Thymus (tissue), 11 donors: Measurements from ENCODE around the gene ROR1. TPM values are rescaled to one million over a fixed set of nuclear protein-coding genes. Genes with fewer than 3 reads are reported as not detected.
"Not testable (repeated sequence)": the region's sequence is repeated elsewhere in the genome, so short reads cannot be mapped to it uniquely, and the experiment has no call there.

ENCODE experiments used
- DNase-seq, 9 donors: peaks; one replicate each; pipeline ENCODE4 v3.0.0-alpha.2; 2013; ENCODE audit warnings: low spot score in 9 of 9, low read depth in 6 of 9, missing footprints in 1 of 9
- H3K27ac ChIP-seq, 2 donors: one replicate each; pipeline ENCODE4 v1.5.1; 2013; ENCODE audit warnings: control low read depth in 1 of 2, low read depth in 1 of 2, low read length in 1 of 2, mild to moderate bottlenecking in 1 of 2, moderate library complexity in 1 of 2
- H3K27me3 ChIP-seq, 2 donors: one replicate each; pipeline ENCODE4 v1.5.1; 2013; ENCODE audit warnings: low read length in 1 of 2; ENCODE audit not compliant: control insufficient read depth in 2 of 2, insufficient read depth in 1 of 2
- H3K36me3 ChIP-seq, 2 donors: one replicate each; pipeline ENCODE4 v1.5.1; 2013; ENCODE audit warnings: low read length in 1 of 2, mild to moderate bottlenecking in 1 of 2, moderate library complexity in 1 of 2; ENCODE audit not compliant: control insufficient read depth in 2 of 2, insufficient read depth in 2 of 2
- H3K4me1 ChIP-seq, 2 donors: one replicate each; pipeline ENCODE4 v1.5.1; 2013; ENCODE audit warnings: low read length in 2 of 2; ENCODE audit not compliant: control insufficient read depth in 2 of 2, insufficient read depth in 2 of 2
- H3K4me3 ChIP-seq, 2 donors: one replicate each; pipeline ENCODE4 v1.5.1; 2013; ENCODE audit warnings: low read length in 2 of 2, control low read depth in 1 of 2, mild to moderate bottlenecking in 1 of 2
- H3K9me3 ChIP-seq, 2 donors: one replicate each; pipeline ENCODE4 v1.5.1; 2013; ENCODE audit warnings: low read length in 1 of 2, mild to moderate bottlenecking in 1 of 2; ENCODE audit not compliant: control insufficient read depth in 2 of 2, insufficient read depth in 1 of 2
- WGBS: extraction: QIAGEN DNeasy Blood & Tissue Kit; methylation state at CpG from one replicate; pipeline ENCODE4 v1.1.7; 2013; 5-methylcytosine and 5-hydroxymethylcytosine counted together
- polyA plus RNA-seq: library from polyadenylated mRNA; stranded (reverse); fragments of 200-250 nt; gene quantifications from one replicate; pipeline ENCODE4 v1.2.3, GENCODE V29; 2013
- total RNA-seq: library from RNA; stranded (reverse); fragments of 120-200 nt; gene quantifications from one replicate; pipeline ENCODE4 v1.2.4, GENCODE V29; 2013
- donor health status: healthy.

ROR1 gene
- total and polyA plus RNA-seq, 2 donors = 1.5 to 5.2 TPM

DNA sequence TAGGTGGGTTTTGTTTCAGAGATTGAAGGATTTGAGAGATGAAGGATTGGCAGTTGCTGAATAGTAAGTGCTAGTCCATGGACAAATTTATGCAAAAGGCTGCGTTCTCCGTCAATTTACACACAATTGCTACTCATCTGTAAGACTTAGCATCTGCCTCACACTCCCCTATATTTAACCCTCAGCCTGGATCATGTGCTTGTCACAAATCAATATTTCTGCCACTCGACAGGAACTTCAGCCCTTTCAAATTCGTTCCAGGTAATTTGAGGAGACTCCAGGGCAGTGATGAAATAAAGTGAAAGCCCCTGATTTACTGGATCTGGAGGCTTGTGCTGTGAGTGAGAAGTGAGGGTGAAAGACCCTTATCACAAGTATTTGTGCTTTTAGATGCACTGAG, 324.0 kb downstream of the ROR1 start:
- Histone ChIP-seq H3K36me3 (no peaks in the 10 kb centered on the region), H3K27me3 (no peaks in the 10 kb centered on the region), H3K9me3 (no peaks in the 10 kb centered on the region), H3K27ac (no peak overlapping the region), H3K4me3 (no peak overlapping the region), H3K4me1 (peaks cover 0 to 7% of the 10 kb centered on the region in 2 donors)
- 92% methylated on average over 4 of the region's 4 CpGs for WGBS
- DNase-seq = no peak

- no peaks in the 10 kb centered on the region for H3K27me3 ChIP-seq
- no peak for DNase-seq
- H3K27ac ChIP-seq = no peak overlapping the region
- H3K4me3 ChIP-seq = no peak overlapping the region
- no peaks in the 10 kb centered on the region for H3K9me3 ChIP-seq
- no peaks in the 10 kb centered on the region for H3K36me3 ChIP-seq
- 98% methylated on average over 1 of the region's 1 CpG for WGBS
- H3K4me1 ChIP-seq = peaks cover 0 to 7% of the 10 kb centered on the region in 2 donors
Measured at GRCh38 chr1:64098436-64098835, 324.6 kb downstream of the ROR1 start.

DNA sequence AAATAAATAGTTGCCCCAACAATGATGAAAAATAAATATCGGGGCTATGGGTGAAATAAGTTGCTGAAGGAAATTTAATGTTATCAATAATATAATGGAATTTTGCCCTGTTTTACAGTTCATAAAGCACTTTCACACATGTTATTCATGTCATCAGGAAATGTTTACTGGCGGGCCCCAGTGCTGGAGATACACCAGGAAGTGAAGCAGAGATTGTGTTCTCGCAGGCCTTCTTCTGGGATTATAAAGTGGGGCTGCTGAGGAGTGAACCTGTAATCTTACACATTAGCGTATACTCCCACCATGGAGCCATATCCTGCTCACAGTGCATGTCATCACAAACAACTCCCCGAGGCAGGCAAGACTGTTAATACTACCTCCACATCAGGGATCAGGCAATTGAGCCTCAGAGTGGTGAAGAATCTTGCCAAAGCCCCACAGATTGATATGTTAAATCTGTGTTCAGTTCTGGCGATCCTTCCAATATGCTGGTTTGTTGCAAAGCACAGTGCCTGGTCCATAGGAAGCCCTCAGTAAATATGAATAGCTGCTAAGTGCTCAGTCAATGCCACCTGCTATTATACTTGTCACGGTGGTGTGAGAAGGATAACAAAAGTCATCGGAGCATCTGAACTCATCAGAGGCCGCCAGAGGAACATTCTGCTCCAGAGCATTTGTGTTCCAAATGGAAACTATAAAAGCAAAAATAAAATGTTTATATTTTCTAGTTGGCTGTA, 325.2 kb downstream of the ROR1 start:
- no peaks in the 10 kb centered on the region for H3K9me3 ChIP-seq
- H3K4me1 ChIP-seq = peaks cover 0 to 7% of the 10 kb centered on the region in 2 donors
- no peak overlapping the region for H3K4me3 ChIP-seq
- H3K36me3 ChIP-seq = no peaks in the 10 kb centered on the region
- no peak for DNase-seq
- no peaks in the 10 kb centered on the region for H3K27me3 ChIP-seq
- 94% methylated on average over 9 of the region's 9 CpGs for WGBS
- no peak overlapping the region for H3K27ac ChIP-seq

- no peak for DNase-seq
- Histone ChIP-seq H3K9me3 (no peaks in the 10 kb centered on the region), H3K27ac (no peak overlapping the region), H3K4me1 (peaks cover 0 to 7% of the 10 kb centered on the region in 2 donors), H3K36me3 (no peaks in the 10 kb centered on the region), H3K4me3 (no peak overlapping the region), H3K27me3 (no peaks in the 10 kb centered on the region)
- WGBS = 94% methylated on average over 4 of the region's 4 CpGs
Measured at GRCh38 chr1:64100791-64101190, 327.0 kb downstream of the ROR1 start.

- H3K27me3 ChIP-seq, DNase-seq, H3K36me3 ChIP-seq, H3K27ac ChIP-seq, H3K4me3 ChIP-seq, H3K9me3 ChIP-seq, H3K4me1 ChIP-seq: not testable (repeated sequence)
- 100% methylated on average over 1 of the region's 1 CpG for WGBS
Measured at GRCh38 chr1:64104585-64104984, 330.8 kb downstream of the ROR1 start.

DNA sequence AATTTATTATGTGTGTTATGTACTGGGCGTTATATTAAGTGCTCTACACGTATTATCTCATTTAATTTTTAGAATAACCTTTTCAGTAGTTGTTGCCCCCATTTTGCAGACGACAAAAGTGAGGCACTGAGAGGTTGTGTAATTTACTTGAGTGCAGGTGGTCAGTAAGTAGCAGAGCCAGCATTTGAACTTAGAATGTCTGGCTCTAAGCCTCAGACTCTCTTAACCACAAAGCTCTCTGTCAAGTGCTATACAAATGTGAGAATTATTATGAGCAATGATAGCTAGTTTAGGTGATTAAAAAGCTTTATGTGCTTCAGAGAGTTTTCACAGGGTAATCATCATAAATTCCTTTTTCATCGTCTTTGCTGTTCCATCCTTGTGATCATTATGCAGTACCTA, 333.3 kb downstream of the ROR1 start:
- WGBS = 95% methylated on average over 4 of the region's 4 CpGs
- H3K4me1 ChIP-seq = peaks cover 2% of the 10 kb centered on the region in 2 donors
- H3K27me3 ChIP-seq = no peaks in the 10 kb centered on the region
- DNase-seq = no peak
- no peaks in the 10 kb centered on the region for H3K36me3 ChIP-seq
- no peak overlapping the region for H3K27ac ChIP-seq
- H3K9me3 ChIP-seq = no peaks in the 10 kb centered on the region
- no peak overlapping the region for H3K4me3 ChIP-seq

GRCh38 chr1:64107632-64108031, 333.8 kb downstream of the ROR1 start:
- Histone ChIP-seq H3K9me3 (no peaks in the 10 kb centered on the region), H3K27ac (no peak overlapping the region), H3K4me1 (peaks cover 2% of the 10 kb centered on the region in 2 donors), H3K36me3 (no peaks in the 10 kb centered on the region), H3K4me3 (no peak overlapping the region), H3K27me3 (no peaks in the 10 kb centered on the region)
- no peak for DNase-seq
- 97% methylated on average over 2 of the region's 2 CpGs for WGBS

DNA sequence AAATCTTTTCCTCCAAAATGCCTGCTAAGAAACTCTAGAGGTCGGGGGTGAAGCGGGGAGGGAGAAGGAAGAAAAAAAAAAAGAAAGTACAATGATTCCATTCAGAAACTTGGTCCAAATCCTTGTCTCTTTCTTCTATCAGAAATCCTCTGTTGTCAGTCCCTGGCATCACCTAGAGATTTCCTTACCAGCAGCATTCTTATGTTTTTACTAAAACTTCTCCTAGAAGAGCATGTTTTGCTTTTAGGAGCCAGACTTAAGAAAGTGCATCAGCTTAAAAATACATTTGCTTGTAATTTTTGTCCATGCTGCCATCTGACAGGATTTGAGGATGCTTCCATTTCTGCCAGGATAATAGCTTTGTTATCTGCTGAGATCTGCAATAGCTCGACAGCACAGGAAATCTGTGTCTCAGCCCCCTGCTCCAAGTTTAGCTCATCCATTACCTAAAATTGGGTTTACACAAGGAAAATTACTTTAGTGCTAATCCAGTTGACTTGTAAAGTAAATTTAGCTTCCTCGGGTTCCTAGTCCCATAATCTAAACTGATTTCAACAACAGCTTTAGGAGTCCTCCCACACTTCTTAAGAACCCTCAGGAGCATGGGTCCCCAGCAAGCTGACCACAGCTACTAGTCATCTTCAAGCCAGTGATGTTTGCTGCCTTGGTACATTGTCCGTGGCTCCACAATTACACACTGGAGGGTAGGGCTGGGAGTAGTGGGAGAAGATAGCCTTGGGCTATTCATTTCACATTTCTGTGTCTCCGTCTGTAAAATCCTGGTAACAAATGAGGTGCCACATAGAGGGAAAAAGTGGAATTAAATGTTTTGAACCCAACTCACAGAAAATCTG, 337.3 kb downstream of the ROR1 start:
- no peak overlapping the region for H3K4me3 ChIP-seq
- DNase-seq = no peak
- WGBS = 86% methylated on average over 6 of the region's 6 CpGs
- H3K27me3 ChIP-seq = no peaks in the 10 kb centered on the region
- no peak overlapping the region for H3K27ac ChIP-seq
- H3K4me1 ChIP-seq = peaks cover 0 to 2% of the 10 kb centered on the region in 2 donors
- H3K9me3 ChIP-seq = no peaks in the 10 kb centered on the region
- H3K36me3 ChIP-seq = no peaks in the 10 kb centered on the region

- H3K27me3 ChIP-seq = no peaks in the 10 kb centered on the region
- H3K36me3 ChIP-seq = no peaks in the 10 kb centered on the region
- H3K27ac ChIP-seq = no peak overlapping the region
- 81% methylated on average over 3 of the region's 3 CpGs for WGBS
- H3K4me3 ChIP-seq = no peak overlapping the region
- no peaks in the 10 kb centered on the region for H3K9me3 ChIP-seq
- peaks cover 0 to 2% of the 10 kb centered on the region in 2 donors for H3K4me1 ChIP-seq
- no peak for DNase-seq
Measured at GRCh38 chr1:64111787-64112186, 338.0 kb downstream of the ROR1 start.
